GM19328 (cell line): ENCODE measurements around the gene STX8.

ENCODE experiments used
- ATAC-seq: cut with Tn5 transposase; IDR thresholded peaks from one replicate; pipeline ENCODE4 v1.9.1; 2021; ENCODE audit warnings: mild to moderate bottlenecking, moderate library complexity; ENCODE audit not compliant: unreplicated experiment

The STX8 gene

GRCh38 chr17:9215465-9215864, 360.2 kb downstream of the STX8 start:
- ATAC-seq, result no peak

GRCh38 chr17:9213303-9213640, 362.3 kb downstream of the STX8 start:
- ATAC-seq, result no peak

GRCh38 chr17:9212376-9213302, 363.0 kb downstream of the STX8 start:
- no peak for ATAC-seq

GRCh38 chr17:9211133-9211765, 364.4 kb downstream of the STX8 start:
- ATAC-seq, result no peak

- no peak for ATAC-seq
These were observed 365.7 kb downstream of the STX8 start for GRCh38 chr17:9209781-9210370.

GRCh38 chr17:9209347-9209746, 366.3 kb downstream of the STX8 start:
- no peak for ATAC-seq

- ATAC-seq, result no peak
These were observed 367.1 kb downstream of the STX8 start for GRCh38 chr17:9208381-9209105.

GRCh38 chr17:9206741-9207332, 368.8 kb downstream of the STX8 start:
- ATAC-seq, result no peak

GRCh38 chr17:9206410-9206703, 369.3 kb downstream of the STX8 start:
- ATAC-seq, result no peak

GRCh38 chr17:9205520-9206409, 369.9 kb downstream of the STX8 start:
- no peak for ATAC-seq

- ATAC-seq, result no peak
These were observed 370.8 kb downstream of the STX8 start for GRCh38 chr17:9204637-9205329.

- no peak for ATAC-seq
These were observed 371.7 kb downstream of the STX8 start for GRCh38 chr17:9203771-9204425.

GRCh38 chr17:9202532-9202931, 373.1 kb downstream of the STX8 start:
- no peak for ATAC-seq

GRCh38 chr17:9200699-9201359, 374.8 kb downstream of the STX8 start:
- ATAC-seq, result no peak
